CD4-positive, alpha-beta T cell treated with Interleukin-10 for 1 hour (primary cell): ENCODE data around the gene VARS1.
"Not testable (repeated sequence)": the region's sequence is repeated elsewhere in the genome, so short reads cannot be mapped to it uniquely, and the experiment has no call there.

Experiments used
- DNase-seq: peaks from one replicate; pipeline ENCODE4 v3.0.0-alpha.2; 2020

VARS1 gene

GRCh38 chr6:31795616-31796298 lies at the start of gene VARS1:
Gene VARS1 (minus strand): TSS chr6:31795752. CDS start chr6:31795217, 535 bp downstream.
- DNase-seq, result peak; percentile 89

GRCh38 chr6:31844507-31844906 lies 49.0 kb upstream of the VARS1 start:
- DNase-seq, result no peak

GRCh38 chr6:31842053-31842452 lies 46.5 kb upstream of the VARS1 start:
- no peak for DNase-seq

- DNase-seq, result not testable (repeated sequence)
These were observed 44.2 kb upstream of the VARS1 start for GRCh38 chr6:31839779-31840126.

GRCh38 chr6:31838968-31839367 lies 43.4 kb upstream of the VARS1 start:
- DNase-seq, result no peak

- not testable (repeated sequence) for DNase-seq
These were observed 42.6 kb upstream of the VARS1 start for GRCh38 chr6:31838114-31838553.

GRCh38 chr6:31837369-31838113 lies 42.0 kb upstream of the VARS1 start:
- DNase-seq, result no peak

GRCh38 chr6:31836474-31837368 lies 41.2 kb upstream of the VARS1 start:
- no peak for DNase-seq

- no peak for DNase-seq
These were observed 40.5 kb upstream of the VARS1 start for GRCh38 chr6:31836047-31836473.

- DNase-seq, result peak; percentile 86
These were observed 39.1 kb upstream of the VARS1 start for GRCh38 chr6:31834367-31835250.

GRCh38 chr6:31831350-31832215 lies 36.0 kb upstream of the VARS1 start:
- no peak for DNase-seq

GRCh38 chr6:31830886-31831335 lies 35.4 kb upstream of the VARS1 start:
- no peak for DNase-seq

- peak; percentile 63 for DNase-seq
These were observed 34.2 kb upstream of the VARS1 start for GRCh38 chr6:31829633-31830283.

GRCh38 chr6:31827286-31828079 lies 31.9 kb upstream of the VARS1 start, which contains the start of gene HSPA1B:
Gene HSPA1B (plus strand): TSS chr6:31827738. CDS start chr6:31827951, 213 bp downstream.
- DNase-seq, result peak; percentile 93

GRCh38 chr6:31826793-31827285 lies 31.3 kb upstream of the VARS1 start:
- DNase-seq, result no peak

GRCh38 chr6:31825553-31825952 lies 30.0 kb upstream of the VARS1 start:
- no peak for DNase-seq

GRCh38 chr6:31823592-31824196 lies 28.1 kb upstream of the VARS1 start:
- DNase-seq, result not testable (repeated sequence)

GRCh38 chr6:31822036-31822821 lies 26.7 kb upstream of the VARS1 start:
- DNase-seq, result peak; percentile 79
